Fibroblast of peridontal ligament (primary cell): ENCODE data around the gene CCNL2.
"Not testable (repeated sequence)": the region's sequence is repeated elsewhere in the genome, so short reads cannot be mapped to it uniquely, and the experiment has no call there.

Experiments
- DNase-seq: peaks from one replicate; pipeline ENCODE4 v3.0.0-alpha.2; 2010; ENCODE audit errors: extremely low read depth

The CCNL2 gene

DNA sequence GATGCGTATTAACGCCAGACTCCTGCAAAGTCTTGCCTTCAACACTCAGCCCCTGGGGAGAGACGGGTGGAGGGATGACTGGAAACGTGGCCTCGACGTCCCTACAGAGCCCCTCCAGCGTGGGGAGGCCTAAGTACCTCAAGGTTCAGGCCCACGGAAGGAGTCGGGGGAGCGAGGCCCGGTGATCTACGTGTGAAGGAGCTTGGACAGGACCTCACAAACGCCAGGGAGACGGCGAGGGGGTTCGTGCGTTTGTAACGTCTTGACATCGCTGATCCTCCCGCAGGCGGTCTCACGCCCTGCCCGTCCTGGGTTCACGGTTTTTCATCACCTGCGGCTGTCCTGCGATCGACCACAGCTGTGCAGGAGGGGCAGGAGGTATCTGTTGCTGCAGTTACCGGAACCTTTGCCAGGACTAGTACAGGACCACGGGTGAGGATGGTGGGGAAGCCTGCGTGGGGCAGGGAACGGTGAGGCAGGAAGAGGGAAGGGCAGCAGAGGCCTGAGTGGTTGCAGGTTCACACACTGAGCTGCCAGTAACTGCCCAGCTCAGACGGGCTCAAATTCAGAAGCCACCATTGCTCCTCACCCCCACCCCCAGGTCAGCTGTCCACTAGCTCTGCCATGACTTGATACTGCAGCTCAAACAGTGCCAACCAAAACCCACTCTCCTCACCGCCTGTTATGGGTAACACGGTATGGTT is 889 bp upstream of the CCNL2 start:
- DNase-seq = peak; percentile 28

DNA sequence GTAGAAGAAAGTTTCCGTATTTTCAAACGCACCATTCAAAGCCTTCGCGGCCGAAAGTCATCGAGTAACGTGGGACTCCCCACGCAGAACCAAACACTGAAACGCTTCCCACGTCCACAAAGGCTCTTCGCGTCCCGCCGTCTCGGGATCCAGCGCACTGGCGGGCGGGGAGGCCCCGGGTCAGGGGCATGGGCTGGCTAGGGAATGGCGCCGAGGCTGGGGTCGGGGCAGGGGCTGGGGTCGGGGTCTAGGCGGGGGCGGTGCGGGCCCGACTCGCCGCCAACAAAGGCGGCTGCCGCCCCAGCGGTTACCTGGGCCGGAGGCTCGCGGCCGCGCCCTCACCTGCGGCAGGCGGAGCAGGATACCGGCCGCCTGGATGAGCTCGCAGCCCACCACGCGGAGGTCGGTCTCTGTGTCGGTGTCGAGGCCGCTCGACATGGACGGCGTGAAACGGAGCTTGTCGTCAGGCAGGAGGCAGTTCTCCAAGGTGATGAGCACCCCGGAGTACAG is 403 bp downstream of the CCNL2 start:
- DNase-seq = no peak

DNA sequence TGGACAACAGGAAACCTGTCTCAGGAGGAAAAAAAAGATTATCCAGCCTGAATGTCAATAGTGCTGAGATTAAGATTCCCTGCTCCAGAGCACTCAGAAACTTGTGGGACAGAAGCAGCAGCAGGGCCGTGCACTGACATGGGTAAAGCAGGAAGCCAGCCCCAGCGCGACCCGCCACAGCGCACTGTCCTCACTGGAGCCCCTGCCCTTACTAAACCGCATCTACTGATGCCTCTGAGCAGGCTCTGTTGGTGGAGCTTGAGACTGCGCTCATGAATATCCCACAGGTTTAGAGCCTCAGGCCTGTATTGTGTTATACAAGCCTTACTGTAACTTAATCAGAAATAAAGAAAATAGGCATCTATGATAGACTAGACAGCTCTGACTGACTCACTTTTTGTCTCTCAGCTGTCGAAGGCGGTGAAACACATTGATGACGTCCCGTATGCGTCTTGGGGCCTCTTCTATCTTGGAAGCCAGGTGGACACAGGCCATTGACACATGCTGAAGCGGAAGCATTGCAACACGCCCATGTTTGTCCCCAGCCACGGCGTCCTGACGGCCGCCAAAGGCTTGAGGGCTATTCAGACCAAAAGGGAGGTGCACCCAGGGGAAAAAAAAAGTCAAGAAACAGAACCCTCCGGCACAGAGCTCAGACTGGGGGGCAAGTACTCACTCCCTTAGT is 1.2 kb downstream of the CCNL2 start:
- DNase-seq = peak; percentile 21

DNA sequence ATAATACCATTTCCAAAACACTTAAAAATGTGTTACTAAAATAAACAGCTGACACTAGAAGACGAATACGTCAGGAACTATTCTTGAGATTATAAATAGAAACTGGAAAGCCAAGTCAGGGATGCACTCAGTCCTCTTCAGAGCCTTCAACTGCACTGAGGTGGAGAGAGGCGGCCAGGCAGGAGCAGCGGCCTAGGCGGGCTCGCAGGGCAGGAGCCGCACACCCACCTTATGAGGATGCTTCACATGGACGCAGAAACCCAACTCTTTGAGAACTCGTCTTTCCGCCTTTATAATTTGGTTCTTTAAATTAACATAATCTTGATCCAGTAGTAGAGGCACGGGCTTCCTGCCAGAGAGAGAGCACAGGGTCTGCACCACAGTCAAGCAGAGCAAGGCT is 4.0 kb downstream of the CCNL2 start:
- DNase-seq = no peak

DNA sequence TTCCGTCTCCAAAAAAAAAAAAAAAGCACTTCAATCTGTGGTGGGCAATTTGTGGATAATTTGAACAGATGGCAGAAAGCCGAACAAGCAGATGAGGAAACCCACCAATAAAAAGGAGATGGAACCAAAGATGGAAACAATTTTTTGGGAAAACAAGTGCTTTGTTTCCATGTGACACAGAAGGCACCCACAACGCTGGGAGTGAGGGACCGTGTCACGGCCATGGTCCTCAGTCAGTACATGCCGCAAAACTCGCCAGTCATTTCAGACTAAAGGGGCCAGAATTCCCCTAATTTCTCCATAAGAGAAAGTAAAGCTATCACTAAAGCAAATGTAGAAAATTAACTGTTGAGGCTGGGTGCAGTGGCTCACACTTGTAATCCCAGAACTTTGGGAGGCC is 5.0 kb downstream of the CCNL2 start:
- no peak for DNase-seq

DNA sequence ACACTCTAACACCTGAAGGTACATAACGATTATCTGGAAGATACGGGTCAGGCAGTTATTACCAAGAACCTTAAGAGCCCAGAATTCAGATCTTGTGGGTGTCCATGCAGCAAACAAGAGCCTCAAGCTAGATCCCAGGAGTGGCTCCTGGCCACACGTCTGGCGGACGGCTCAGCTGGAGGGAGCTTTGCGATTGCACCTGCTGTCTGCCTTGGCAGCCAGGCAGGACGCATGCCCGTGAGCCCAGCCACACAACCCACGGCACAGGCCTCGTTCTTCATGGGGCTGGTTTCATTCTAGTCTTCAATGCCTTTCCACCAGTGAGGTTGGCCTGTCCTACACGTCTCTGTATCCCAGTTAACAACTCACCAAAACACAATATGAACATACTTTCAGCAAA is 5.7 kb downstream of the CCNL2 start:
- no peak for DNase-seq

DNA sequence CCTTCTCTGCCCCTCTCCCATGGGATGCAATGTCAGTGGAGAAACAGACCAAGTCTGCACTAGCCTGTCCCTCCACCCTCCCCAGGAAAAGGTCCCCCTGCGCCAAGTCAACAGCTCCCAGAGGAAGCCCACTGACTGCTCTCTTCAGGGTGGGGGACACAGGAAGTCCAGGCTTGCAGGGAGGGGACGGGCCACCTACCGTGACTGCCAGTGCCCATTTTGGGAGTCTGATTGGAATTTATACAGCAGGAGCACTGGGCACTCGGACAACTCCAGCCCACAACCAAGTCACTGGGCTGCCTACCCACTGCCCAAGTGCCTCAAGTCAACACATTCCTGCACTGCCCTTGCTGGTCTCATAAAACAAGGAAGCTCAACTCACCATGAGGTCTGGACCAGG is 6.1 kb downstream of the CCNL2 start:
- DNase-seq = no peak

DNA sequence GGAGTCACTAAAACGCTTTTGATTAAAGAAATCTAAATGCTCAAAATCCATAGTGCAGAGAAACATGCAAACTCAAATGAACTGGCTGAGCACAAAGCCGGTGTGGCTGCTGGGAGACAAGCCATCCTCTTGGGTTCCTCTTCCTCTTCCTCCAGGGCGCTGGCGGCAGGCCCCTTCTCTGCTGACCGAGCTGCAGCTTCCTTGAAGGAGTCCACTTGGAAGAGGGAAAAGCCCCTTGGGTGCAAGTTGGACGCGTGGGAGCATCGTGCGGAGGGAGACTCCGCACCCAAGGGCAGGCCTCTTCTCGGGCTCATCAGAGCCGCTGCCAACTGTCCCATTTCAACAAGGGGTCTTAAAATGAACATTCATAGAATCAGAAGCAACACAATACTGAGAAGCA is 7.9 kb downstream of the CCNL2 start:
- no peak for DNase-seq

DNA sequence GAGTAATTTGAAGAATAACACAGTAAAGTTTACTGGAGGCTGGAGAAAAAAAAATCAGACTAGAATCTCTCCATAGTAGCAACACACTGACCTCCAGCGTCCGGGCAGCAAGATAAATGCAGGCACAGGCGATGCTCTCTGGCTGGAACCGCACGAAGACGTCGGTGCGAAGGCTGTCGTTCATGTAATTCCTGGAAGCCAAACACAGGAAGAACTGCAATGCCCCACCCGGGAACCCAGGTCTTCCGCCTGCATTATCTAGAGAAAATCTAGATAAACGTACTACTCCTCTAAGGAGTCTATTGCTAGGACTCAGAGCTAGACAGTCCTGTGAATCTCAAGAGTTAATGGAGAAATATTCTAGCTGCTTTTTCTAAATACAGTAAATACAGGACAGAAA is 8.5 kb downstream of the CCNL2 start:
- DNase-seq = no peak

DNA sequence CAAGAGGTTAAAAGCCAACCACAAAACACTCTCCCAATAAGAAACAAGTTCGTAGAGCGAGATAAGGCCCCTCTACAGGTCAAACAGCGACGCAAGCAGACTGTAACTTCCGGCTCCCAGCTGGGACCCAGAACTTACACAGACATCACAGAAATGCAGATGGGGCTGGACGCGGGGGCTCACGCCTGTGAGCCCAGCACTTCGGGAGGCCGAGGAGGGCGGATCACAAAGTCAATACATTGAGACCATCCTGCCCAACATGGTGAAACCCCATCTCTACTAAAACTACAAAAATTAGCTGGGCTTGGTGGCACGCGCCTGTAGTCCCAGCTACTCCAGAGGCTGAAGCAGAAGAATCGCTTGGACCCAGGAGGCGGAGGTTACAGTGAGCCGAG is 11.1 kb downstream of the CCNL2 start:
- no peak for DNase-seq

DNA sequence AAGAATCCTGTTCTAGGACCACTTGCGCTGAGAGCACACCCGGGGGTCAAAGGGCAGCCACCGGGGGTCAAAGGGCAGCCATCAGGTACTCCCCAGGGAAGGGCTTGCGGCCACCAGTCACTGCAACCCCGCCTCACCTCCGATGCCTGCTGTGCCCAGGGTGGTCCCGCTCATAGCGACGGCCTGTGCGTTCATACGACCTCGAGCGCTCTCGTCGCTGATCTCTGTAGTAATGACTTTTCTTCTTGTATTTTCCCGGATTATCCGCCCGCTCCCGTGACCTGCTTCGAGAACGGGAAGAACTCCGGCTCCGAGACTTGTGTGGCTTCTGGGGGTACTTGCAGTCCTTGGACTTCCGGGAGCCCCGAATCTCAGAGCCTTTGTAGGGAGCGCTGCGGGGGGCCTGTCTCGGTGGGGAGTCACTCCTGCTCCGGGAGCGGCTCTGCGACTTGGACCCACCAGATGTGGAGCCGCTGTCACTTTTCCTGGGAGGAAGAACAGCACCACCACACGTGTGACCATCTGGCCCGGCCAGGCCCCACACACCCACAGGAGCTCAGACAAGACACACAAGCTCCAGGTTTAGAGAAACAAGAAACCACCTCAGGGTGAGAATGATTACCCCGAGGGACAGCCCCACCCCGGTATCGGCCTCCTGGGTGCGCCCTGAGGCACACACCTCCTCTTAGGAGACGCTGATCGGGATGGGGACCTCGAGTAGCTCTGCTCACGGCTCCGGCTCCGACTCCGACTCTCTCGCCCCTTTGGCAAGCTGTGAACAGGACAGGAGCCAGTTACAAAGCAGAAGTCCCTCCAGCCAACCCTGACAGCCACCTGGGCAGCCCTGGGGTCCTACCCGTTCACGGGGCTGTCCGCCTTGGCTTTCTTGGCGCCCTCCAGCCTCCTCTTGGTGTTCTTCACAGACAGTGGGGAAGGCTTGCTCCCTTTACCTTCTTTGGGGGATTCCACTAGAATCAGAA is 11.7 kb downstream of the CCNL2 start:
- no peak for DNase-seq

DNA sequence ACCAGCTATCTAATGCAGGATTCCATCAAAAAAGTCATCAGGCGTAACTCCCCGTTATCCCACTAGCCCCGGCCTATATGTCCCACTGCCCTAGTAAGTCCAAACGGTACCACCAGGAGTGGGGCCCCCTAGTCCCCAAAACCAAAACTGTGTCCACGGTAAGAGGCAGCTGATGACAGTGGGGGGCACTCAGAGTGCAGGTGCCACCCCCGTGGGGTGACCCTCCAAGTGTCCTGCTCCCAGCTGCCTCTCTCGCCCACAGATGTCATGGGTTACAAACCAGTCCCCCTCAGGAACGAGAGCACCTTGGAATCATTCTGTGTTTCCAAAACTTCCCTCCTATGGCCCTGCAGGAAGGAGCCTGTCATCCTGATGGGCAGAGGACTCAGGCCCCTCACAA is 13.2 kb downstream of the CCNL2 start:
- DNase-seq = no peak

DNA sequence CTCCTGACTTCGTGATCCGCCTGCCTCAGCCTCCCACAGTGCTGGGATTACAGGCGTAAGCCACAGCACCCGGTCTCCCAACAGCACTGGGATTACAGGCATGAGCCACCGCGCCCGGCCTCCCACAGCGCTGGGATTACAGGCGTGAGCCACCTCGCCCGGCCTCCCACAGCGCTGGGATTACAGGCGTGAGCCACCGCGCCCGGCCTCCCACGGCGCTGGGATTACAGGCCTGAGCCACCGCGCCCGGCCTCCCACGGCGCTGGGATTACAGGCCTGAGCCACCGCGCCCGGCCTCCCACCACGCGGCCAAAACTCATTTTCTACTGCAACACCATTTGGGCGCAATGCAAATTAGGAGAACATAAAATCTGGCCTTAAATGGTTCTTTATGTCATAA is 13.8 kb downstream of the CCNL2 start:
- DNase-seq = not testable (repeated sequence)

DNA sequence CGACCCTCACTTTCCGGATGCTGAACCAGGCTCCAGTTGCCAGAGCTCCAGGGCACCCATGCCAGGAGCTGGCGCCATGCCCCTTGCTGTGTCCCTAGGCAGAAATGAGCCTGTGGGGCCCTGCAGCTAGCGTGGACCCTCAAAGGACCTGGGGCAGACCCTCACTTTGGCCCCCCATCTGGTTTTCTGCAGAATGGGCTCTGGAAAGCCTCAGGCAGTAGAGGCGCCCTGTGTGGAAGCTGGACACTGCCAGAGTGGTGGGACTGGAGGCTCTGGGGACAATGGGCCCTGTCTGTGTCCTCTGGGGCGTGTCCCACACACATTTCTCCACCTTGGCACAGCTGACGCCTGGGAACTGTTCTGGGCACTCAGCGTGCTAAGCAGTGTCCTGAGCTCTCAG is 17.8 kb downstream of the CCNL2 start:
- DNase-seq = no peak

DNA sequence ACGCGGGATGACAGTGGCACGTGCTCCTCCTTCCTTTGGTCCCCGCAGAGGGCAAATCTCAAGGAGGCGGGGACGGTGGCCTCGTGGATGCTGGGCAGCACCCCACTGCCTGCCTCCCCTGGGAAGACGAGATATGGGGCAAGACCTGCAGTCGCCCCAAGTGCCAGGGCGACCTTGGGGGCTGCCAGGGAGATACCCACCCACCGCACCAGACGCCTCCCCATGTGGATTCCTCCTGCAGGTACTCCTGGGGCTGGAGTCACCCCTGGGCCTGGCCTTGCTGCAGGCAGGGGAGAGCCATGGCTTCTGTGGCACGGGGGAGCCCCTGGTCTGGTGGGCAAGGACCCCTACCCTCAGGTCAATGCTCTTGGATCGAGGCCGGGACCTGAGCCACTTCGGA is 18.3 kb downstream of the CCNL2 start:
- no peak for DNase-seq

DNA sequence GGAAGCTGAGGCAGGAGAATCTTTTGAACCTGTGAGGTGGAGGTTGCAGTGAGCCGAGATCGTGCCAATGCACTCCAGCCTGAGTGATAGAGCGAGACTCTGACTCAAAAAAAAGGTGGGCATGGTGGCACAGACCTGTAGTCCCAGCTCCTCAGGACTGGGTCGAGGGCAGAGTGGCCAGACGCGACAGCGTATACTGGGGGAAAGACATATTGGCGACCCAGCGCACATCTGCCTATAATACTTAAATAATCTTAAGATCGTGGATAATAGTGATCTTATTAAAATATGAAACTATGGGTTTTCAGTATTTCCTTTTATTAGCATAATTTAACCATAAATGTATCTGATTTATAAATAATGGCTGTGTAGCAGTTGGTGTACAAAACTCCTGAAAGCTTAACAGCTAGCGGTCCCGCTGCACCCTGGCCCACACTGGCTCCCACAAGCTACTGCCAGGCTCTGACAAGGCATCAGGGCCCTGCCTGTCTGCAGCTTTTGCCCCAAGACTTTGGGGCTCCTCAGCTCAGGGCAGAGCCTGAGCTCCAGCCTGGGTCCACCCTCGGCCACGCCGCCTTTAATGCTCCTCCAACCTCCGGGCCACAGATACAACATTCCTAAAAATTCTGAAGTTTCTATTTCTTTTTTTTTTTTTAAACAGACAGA is 21.5 kb downstream of the CCNL2 start:
- no peak for DNase-seq

DNA sequence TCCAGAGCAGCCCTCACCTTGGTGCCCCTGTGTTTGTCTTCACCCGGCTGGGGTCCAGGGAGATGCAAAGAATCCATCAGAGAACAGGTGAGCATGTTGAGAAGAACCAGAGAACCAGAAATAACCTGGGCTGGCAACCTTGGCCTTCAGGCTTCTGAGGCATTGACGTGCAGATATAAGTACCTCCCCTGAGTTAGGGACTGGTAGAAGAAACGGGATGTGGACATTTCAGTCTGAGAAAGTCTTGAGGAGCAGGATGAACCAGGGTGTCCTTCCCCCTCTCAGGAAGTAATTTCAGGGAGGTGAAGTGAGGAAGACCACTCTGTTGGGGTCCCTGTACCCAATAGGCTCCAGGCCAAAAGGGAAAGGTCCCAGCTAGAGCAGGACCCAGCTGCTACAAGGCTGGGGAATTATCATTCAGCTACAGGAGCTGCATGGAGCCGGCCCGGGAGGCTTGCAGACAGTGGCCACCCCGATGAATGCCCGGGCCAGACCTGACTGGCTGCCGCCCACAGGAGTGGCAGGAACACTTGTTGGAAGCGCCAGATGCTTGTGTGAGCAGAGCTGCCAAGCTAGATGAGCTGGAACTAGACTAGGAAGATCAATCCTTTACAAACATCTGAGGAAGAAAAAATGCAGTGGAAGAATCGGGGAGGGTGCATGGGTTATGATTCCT is 22.4 kb downstream of the CCNL2 start:
- no peak for DNase-seq

DNA sequence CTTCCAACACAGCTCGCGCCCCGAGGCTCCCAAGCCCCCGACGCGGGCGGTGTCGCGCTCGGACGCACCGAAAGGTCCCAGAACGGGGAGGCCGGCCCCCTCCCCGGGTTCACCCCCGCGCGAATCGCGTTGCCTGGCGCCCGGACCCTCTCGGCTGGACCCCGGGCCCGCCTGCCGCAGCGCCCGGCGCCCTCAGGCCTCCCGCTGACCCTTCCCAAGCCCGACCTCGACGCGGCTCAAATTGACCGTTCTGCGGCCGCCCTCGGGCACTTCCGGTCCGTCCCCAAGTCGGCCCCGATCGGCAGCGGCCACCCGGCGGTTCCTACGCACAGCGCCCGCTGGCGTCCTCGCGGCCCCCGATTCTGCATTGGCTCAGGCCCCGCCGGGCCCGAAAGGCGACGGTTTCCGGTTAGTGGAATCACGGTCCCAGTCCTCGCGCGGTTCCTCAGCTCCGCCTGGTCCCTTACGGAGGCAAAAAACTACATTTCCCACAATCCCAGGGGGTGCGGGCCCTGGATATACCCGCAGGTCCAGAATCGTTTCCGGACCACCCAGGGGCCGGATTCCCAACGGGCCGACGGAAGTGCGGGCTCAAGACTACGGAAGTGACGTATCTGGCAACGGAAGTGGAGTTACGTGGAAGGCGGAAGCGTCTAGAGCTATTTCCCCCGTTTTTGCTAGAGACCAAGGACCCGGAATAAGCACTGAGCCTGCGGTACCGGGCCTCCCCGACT is 24.0 kb downstream of the CCNL2 start, which contains the start of gene AURKAIP1:
TSS of gene AURKAIP1 (minus strand) at position 279 of the 734 bp plus-strand sequence. CDS start 451 bp downstream, outside the sequence.
- peak; percentile 100 for DNase-seq

DNA sequence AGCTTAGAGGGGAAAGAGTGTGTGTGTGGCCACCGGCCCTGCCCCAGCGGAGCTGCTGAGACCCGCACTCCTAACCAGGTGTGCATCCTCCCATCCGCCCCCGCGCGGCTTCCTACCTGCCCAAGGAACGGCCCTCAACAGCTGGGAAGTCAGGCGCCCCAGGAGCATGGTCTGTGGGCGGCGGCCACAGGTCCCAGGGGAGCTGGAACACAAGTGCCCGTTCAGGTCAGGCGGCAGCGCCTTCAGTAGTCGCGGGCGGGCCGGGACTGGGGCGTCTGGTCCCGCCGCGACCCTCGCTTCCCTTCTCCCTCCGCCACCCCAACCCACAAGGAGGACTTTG is 24.6 kb downstream of the CCNL2 start:
- DNase-seq = no peak

DNA sequence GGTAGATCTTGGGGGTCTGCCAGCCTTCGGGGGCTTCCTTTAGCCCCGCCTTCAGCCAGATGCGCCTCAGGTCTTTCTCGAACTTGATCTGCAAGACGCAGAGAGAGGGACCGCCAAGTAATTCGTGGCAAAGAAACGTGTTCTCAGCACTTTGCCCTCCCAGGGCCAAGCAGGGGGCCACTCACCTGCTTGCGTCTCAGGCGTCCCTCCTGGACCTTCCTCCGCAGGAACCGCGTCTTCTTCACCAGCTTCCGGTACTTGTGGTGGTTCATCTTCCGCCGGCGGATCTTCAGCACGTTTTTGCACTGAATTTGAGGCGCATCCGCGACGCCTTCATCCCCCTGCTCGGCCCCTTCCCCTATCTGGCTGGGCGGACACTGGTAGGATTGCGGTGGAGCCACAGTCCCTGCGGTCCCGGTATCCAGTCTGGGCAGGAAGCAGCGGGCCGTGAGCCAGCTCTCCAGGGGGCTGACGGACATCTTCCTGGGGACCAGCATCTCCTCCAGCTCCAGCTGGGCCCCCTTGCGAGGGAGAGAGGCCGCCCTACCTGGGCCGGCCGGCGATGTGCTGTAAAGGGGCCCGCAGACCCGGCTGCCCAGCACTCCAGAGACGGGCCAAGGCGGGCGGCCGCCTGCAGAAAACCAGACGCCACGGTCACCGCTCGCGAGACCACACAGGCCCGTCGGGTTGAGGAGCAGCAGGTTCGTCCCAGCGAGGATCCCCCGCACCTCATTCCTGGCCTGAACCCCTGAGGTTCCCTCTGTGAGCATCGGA is 25.1 kb downstream of the CCNL2 start:
- DNase-seq = no peak
